ENCODE data around the gene KCNE3. TPM values are rescaled to one million over a fixed set of nuclear protein-coding genes. Genes with fewer than 3 reads are reported as not detected.

Gene KCNE3
- total RNA-seq, 1 experiment from 2014 or later = not detected

DNA sequence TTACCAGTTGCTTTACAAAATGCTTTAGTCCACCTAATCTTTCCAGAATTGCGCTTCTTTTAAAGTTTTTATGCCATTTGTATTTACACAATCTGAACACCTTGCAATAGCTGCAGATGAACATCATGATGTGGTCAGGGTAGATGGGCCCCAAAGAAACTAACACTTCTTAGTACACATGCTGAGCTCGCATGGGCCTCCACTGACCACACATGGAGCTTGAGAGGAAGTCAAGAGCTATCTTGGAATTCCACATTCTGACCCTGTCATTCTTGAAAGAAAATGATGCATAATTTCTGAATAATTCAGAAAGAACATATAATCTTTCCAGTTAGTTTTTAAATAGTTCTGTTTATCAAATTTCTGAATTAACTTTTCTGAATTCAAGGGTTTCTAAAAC, 18.5 kb upstream of the KCNE3 start:
- Histone ChIP-seq H3K4me1 (ENCODE audit: control insufficient read depth in 1 of 2, insufficient read depth in 2 of 2, low read length in 2 of 2) (peaks cover 0 to 4% of the 10 kb centered on the region in 2 experiments; a peak in 1 of 4 replicates), H3K4me3 (replicated peaks in 1 of 2; ENCODE audit: low read depth in 1 of 2, low read length in 2 of 2) (no peak overlapping the region), H2AFZ (ENCODE audit: low read depth, low read length, poor library complexity, severe bottlenecking) (no peak overlapping the region), H4K20me1 (ENCODE audit: insufficient read depth) (no peaks in the 10 kb centered on the region), H3K9me2 (ENCODE audit: insufficient read depth) (no peaks in the 10 kb centered on the region), H3K9me3 (ENCODE audit: control insufficient read depth in 1 of 2, insufficient read depth in 1 of 2, low read depth in 1 of 2, low read length in 2 of 2) (no peaks in the 10 kb centered on the region), H3K27ac (ENCODE audit: low read depth, low read length) (no peak overlapping the region), H3K36me3 (ENCODE audit: control insufficient read depth in 1 of 2, insufficient read depth in 2 of 2, low read length in 2 of 2) (no peaks in the 10 kb centered on the region), H3K4me2 (ENCODE audit: low read length) (no peak overlapping the region), H3K9ac (ENCODE audit: low read length) (no peak overlapping the region), H3K79me2 (ENCODE audit: insufficient read depth, low read length) (no peaks in the 10 kb centered on the region), H3K27me3 (ENCODE audit: insufficient read depth, low read length) (no peaks in the 10 kb centered on the region)
- ChIA-PET POLR2A (no interaction called here), RAD21 (ENCODE audit: low non-redundant PET in 1 of 2, low total read pairs in 2 of 2, uncharacterized antibody in 2 of 2, unreplicated experiment in 2 of 2) (no interaction called here), CTCF (interaction anchor here (1.5 kb wide), 1 partner anchor 36 kb away, joined by 3 read pairs; no protein-coding TSS in a partner anchor)
- intact Hi-C loops (cut with micrococcal nuclease) = no loop called here
- no peak for DNase-seq (ENCODE audit: low read depth, low spot score)
- TF ChIP-seq EGR1 (IDR thresholded peaks at IDR 0.05; ENCODE audit: low read depth) = no peak
- ATAC-seq = no peak
- no TSS peak for BruUV-seq (replicated peaks)

DNA sequence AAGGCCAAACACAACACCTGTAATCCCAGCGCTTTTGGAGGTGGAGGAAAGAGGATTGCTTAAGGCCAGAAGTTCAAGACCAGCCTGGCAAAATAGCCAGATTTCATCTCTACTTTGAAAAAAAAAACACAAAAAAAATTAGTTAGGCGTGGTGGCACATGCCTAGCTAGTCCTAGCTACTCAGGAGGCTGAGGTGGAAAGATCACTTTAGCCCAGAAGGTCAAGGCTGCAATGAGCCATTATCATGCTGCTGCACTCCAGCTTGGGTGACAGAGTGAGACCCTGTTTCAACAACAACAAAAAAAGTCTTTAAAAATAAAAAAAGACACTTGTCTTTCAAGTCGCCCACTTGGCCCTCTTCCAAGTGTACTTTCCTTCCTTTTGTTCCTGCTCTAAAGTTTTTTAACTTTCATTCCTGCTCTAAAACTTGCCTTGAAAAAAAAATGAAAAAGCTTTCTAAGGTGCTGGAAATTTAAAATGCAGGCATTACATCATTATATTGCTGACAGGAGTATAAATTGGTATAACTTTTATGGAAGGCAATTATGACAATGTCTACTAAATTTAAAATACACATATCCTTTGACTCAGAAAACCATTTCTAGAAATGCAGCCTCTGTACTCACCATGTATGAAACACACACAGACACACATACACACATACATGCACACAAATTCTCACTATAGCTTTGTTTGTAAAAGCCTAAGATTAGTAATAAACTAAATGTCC, 13.5 kb upstream of the KCNE3 start:
- ChIA-PET POLR2A (no interaction called here), RAD21 (ENCODE audit: low non-redundant PET in 1 of 2, low total read pairs in 2 of 2, uncharacterized antibody in 2 of 2, unreplicated experiment in 2 of 2) (no interaction called here), CTCF (interaction anchor here (0.7 to 1.2 kb wide), 2 partner anchors 32 to 92 kb away, joined by 3 read pairs; no protein-coding TSS in a partner anchor)
- no peak overlapping the region for H3K9ac ChIP-seq (ENCODE audit: low read length)
- H2AFZ ChIP-seq (ENCODE audit: low read depth, low read length, poor library complexity, severe bottlenecking) = no peak overlapping the region
- H3K27me3 ChIP-seq (ENCODE audit: insufficient read depth, low read length) = no peaks in the 10 kb centered on the region
- no peaks in the 10 kb centered on the region for H3K36me3 ChIP-seq (ENCODE audit: control insufficient read depth in 1 of 2, insufficient read depth in 2 of 2, low read length in 2 of 2)
- H3K9me2 ChIP-seq (ENCODE audit: insufficient read depth) = no peaks in the 10 kb centered on the region
- no TSS peak for BruUV-seq (replicated peaks)
- H3K9me3 ChIP-seq (ENCODE audit: control insufficient read depth in 1 of 2, insufficient read depth in 1 of 2, low read depth in 1 of 2, low read length in 2 of 2) = no peaks in the 10 kb centered on the region
- no peaks in the 10 kb centered on the region for H3K79me2 ChIP-seq (ENCODE audit: insufficient read depth, low read length)
- no peaks in the 10 kb centered on the region for H4K20me1 ChIP-seq (ENCODE audit: insufficient read depth)
- ATAC-seq (no peak), DNase-seq (ENCODE audit: low read depth, low spot score) (no peak)
- H3K4me2 ChIP-seq (ENCODE audit: low read length) = no peak overlapping the region
- TF ChIP-seq EZH2 (IDR thresholded peaks at IDR 0.05) (no peak), EZH2phosphoT487 (IDR thresholded peaks at IDR 0.05; ENCODE audit: borderline replicate concordance) (no peak), FOSL1 (IDR thresholded peaks at IDR 0.05; ENCODE audit: low read depth) (no peak), ELF1 (IDR thresholded peaks at IDR 0.05; ENCODE audit: borderline replicate concordance, low read depth) (no peak)
- TF ChIP-seq, protein P1, sequence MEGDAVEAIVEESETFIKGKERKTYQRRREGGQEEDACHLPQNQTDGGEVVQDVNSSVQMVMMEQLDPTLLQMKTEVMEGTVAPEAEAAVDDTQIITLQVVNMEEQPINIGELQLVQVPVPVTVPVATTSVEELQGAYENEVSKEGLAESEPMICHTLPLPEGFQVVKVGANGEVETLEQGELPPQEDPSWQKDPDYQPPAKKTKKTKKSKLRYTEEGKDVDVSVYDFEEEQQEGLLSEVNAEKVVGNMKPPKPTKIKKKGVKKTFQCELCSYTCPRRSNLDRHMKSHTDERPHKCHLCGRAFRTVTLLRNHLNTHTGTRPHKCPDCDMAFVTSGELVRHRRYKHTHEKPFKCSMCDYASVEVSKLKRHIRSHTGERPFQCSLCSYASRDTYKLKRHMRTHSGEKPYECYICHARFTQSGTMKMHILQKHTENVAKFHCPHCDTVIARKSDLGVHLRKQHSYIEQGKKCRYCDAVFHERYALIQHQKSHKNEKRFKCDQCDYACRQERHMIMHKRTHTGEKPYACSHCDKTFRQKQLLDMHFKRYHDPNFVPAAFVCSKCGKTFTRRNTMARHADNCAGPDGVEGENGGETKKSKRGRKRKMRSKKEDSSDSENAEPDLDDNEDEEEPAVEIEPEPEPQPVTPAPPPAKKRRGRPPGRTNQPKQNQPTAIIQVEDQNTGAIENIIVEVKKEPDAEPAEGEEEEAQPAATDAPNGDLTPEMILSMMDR (IDR thresholded peaks at IDR 0.05 in 2 of 3, conservative IDR thresholded peaks at IDR 0.05 in 1 of 3; ENCODE audit: borderline replicate concordance in 1 of 3, insufficient read depth in 1 of 3, low read depth in 2 of 3, low read length in 2 of 3) = no peak
- no peaks in the 10 kb centered on the region for H3K4me1 ChIP-seq (ENCODE audit: control insufficient read depth in 1 of 2, insufficient read depth in 2 of 2, low read length in 2 of 2)
- H3K4me3 ChIP-seq (replicated peaks in 1 of 2; ENCODE audit: low read depth in 1 of 2, low read length in 2 of 2) = no peak overlapping the region
- no peak overlapping the region for H3K27ac ChIP-seq (ENCODE audit: low read depth, low read length)
- intact Hi-C loops (cut with micrococcal nuclease) = no loop called here

Measured in HCT116 (cell line).